GM19438 (cell line): ENCODE results near the gene CWC15.
"Not testable (repeated sequence)": the region's sequence is repeated elsewhere in the genome, so short reads cannot be mapped to it uniquely, and the experiment has no call there.

ENCODE experiments used
- ATAC-seq: cut with Tn5 transposase; IDR thresholded peaks from one replicate; pipeline ENCODE4 v1.9.1; 2021; ENCODE audit warnings: low read depth; ENCODE audit not compliant: unreplicated experiment

Gene CWC15

DNA sequence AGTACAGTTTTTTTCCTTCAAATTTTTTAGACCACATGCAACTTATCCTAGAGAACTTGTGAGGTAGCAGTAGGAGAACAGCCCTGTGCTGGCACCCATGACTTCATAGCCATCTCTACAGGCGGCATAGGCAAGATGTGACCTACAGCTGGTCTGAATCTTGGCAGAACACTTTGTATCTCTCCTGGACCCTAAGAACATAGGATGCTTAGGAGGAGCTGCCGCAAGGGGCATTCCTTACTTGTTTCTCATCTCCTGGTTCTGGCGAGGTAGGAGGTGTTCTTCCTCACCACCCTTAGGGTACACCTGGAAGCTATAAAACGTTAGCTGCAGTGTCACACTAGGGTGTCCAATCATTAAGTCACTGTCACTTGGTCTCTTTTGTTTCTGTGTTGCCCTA, 16.4 kb downstream of the CWC15 start:
- ATAC-seq: no peak

DNA sequence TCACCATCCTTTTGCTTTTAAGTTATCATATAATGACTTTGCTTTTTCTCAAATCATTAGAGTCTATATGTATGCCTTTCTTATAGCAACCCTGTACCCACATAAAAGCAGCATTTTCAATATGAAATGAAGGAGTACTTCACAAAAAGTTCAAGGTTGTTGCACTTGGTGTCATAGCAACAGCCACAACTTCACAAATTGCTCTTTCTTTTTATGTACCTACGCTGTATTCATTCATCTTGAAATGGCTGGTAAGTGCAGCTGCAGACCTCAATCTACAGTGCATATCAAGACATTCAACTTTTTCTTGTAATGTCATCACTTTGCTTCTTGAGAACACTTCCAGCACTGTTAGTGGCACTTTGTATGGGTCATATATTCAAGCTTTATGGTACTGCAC, 18.6 kb downstream of the CWC15 start:
- ATAC-seq: no peak

DNA sequence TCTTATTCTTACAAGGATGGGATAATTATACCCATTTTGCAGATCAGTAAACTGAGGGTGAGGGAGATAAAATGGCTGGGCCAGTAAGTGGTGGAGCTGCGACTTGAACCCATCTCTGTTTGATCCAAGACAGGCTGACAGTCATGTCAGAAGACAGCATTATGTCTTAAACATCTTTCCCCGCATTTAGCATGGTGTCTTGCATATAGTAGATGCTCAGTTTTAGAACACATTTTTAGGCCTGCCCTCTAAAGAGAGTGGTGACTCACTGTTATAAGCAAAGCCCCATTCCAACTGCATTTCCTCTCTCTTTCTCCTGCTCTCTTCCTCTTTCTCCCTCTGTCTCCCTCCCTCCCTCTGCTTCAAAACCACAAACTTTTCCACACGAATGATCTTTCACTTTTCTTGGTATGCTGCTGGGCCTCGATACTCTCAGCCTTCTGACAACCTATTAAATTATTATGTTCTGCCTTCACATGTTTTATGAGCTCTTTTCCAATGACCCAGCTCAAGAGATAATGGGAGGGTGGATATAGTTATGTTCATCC, 25.2 kb downstream of the CWC15 start:
- ATAC-seq: no peak

DNA sequence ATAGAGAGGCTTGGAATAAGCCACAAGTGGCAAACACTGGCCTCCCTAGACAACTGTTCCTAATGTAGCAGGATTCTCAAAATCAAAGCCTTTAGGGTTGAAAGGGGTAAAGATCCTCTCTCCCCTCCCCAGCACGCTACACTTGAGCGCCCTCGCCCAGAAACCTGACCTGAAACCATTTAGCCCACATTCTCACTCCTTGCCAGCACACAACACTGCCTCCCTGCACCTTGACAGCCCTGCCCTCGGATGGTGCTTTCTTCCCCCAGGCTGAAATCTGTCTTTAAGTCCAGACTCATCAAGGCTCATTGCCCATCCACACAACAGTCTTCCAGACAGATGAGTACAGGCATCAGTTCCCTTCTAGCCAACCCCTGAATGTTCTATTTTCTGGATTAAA, 26.5 kb downstream of the CWC15 start:
- no peak for ATAC-seq

DNA sequence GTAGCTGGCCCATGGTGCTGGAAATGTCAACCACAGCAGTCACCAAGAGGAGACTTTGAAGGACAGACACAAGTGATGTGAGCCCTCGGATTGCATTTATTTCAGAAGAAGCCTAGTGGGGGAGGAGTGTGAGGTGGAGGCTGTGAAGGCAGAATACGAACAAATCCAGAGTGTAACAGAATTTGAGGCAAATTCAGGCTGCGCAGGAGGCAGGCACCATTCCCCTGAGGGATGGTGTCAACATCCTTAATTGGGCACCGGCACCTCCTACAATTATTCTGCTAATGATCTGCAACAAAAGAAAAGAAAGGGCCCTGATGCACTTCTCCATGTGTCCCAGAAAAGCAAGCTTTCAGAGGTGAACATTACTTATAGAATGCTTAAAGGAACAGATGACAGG, 32.2 kb downstream of the CWC15 start:
- no peak for ATAC-seq

DNA sequence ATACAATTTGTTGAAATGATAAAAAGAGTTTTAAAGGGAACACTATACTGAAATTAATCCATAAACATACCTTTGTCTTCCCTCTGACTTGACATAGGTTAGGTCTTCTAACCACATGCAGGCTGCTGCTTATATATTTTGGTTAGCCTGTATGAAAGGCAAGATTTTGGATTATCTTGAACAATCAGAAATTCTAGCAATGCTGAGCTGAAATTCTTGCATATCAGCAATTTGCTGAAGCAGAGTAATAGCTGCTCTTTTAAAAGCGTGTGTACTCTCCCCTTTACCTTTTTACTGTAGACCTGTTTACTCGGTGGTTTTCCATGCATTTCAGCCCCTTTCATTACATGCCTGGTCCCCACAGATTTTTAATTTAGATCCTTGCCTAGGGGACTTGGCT, 34.0 kb downstream of the CWC15 start:
- no peak for ATAC-seq

DNA sequence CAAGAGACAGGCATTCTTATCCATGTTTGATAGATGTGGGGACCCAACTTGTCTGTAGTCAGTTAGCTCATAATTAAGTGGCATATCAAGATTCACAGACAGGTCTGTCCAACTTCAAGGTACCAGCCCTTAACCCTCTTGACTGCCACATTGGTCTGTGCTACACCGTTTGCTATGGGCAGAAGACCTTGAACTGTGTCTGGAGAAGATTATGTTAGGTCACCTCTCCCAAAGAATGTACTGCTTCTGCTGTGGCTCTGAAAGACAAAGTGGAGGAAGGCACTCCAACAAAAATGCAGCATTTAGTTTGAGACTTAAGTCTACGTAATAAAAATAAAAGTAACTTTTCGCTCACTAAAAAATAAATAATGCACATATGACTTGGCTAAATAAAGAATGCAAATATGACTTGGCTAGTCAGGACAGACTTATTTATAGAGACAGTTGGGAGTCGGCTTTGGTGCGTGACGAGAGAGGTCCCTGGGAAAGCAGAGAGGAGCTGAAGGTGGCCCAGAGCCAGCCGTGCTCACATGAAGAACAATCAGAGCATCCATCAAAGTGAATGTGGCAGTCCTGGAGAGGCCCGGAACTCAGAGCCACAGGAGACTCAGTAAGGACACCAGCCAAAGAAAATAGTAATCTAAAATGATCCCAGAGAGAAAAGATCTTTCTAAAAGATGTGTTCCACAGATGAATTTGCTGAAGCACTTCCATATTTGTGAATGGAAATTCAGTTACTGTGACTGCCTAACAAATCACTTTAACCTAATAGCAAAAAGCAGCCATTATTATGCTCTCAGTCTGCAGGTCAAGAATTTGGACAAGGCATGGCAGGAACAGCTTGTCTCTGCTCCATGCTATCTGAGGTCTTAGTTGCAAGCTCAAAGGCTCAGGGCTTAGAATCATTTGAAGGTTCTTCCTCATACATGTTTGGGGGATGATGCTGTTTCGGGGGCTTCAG, 35.0 kb downstream of the CWC15 start:
- no peak for ATAC-seq

DNA sequence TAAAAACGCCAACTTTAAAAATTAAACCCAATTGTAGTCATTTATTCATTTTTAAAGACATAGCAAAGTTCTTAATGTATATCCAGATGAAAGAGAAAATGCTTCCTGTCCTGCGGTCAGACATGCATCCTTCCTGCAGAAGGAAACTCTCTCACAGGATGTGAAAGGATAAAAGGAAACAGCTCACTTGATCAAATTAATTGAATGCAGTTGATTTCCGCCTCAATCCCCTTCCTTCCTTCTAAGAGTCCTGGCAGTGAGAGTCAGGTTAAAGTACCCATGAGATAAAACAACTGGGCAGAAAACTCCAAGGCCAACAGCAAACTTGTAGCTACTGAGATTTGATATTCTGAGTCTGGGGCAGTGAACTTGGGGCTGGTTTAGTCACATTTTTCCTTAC, 38.5 kb downstream of the CWC15 start:
- ATAC-seq: no peak

DNA sequence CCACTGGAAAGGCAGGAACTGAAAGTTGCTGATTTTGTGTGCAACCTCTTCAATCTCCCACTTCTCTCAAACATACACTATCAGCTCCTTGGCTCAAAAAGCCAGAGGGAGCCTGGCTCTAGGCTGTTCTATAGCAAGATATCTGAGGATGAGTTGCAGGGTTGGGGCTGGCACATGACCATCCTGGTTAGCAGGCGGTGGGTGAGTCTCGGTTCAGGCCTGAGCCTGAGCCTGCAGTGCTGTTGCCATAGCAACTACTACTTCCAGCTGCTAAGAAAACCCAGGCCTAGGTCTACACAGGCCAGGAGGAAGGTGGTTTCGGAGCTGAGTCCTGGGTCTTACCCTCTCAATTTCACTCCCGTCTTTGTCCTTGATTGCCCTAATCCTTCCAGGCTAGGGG, 39.0 kb downstream of the CWC15 start:
- ATAC-seq: no peak

DNA sequence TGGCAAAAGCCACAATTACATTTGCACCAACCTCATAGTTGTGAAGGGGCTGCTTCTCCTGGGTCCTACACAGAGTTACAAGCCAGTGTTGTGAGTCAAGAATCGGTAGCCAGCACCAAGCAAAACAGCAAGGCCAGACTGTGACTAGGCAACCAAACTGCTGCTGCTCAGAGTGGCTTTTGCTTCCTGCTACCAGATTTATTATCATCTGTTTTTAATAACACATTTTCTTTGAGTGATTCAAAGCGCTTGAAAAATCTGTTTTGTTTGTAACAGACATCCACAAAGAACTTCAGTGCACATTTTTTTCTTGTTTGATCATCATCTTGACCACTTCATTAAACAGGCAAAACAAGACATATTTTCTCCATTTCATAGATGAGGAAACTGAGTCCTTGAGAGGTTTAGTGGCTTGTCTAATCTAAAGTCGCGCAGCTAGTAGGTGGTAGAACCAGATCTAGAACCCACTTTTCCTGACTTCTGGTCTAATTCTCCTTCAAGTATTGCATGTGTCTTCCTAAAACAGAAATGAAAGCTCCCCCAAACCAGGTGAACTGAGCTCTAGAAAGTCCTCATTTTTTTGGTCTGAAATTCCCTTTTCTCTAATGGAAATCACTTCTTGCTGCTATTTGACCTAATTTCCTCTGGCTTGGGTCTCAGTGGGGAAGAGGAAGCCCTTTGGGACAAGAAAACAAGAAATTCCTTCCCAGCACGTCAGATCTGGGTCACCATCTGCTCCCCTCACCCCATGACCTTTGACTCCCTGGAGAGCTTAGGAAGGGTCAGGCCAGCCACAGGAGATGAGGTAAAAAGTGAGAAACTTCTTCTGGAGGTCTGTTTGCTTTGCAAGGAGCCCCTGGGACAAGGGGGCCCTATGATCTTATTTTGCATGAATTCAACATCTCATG, 39.9 kb downstream of the CWC15 start:
- no peak for ATAC-seq

DNA sequence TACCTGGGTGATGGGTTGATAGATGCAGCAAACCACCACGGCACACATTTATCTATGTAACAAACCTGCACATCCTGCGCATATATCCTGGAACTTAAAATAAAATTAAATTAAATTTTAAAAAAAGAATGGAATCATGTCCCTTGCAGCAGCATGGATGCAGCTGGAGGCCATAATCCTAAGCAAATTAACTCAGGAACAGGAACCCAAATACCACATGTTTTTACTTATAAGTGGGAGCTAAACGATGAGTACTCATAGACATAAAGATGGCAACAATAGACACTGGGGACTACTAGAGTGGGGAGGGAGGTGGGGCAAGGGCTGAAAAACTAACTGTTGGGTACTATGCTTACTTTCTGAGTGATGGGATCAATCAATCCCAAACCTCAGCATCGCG, 40.9 kb downstream of the CWC15 start:
- ATAC-seq: no peak

DNA sequence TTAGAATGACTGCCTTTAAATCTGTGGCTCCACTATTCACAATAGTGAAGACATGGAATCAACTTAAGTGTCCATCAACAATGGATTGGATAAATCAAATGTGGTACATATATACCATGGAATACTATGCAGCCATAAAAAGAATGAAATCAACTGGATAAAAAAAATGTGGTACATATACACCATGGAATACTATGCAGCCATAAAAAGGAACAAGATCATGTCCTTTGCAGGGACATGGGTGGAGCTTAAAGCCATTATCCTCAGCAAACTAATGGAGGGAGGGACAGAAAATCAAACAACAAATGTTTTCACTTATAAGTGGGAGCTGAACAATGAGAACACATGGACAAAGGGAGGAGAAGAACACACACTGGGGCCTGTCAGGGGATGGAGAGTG, 41.3 kb downstream of the CWC15 start:
- not testable (repeated sequence) for ATAC-seq

DNA sequence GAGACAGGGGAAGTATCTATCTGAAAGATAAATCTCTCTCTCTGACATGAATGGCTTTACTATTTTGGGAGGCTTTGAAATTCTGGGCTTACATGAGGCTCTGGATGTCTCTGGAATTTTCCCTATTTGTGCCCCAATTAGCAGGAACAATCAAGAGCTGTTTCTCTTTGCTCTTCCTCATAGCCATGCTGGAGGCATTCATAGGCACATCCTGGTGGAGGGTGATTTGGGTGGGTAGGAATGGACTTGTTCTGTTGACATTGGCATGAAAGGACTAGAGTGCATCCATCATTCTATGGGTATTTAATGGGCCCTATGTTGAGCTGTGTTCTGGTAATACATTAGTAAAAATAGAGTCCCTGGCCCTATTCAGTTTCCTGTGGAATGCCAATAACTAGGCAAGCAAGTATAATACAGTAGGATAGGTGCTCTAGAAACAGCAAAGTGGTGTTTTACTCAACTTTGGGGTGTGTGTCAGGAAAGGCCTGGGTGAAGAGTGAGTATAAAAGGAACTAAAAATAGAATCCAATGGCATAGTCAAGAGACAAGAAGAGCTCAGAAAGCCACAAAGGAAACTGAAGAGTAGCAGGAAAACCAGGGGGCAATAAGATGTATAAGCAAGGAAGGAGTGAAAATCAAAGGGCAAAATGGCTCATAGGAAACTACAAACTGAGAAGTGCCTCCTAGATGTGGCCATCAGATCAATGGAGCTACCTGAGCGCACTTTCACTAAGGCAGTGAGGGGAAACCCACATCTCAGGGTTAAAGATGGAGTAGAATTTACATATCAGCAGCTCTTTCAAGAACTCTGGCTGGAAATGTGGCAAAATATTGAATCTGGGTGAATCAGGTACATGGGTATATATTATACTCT, 45.0 kb downstream of the CWC15 start:
- no peak for ATAC-seq

DNA sequence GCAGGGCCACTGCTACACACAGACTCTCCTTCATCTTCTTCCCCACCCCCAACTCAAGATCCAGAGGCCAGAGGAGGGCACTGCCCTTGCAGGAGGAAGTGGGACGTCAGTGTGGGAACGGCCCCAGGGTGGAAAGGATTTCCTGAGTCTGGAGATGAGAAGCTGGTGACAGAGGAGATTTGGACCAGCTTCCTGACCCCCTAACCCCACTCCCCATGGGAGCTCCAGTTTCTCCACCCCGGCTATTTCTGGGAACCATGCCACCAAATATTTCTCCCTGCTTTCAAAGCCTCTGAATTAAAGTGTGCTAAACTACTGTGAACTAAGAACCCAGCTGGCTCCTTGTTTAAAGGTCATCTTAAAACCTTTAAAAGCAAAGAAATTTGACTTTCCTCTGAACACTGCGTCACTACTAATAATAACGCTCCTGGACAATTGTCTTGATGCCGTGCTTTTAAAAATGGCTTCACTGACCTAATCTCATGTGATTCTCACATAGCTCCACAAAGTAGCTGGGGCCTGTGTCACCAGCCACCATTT, 46.6 kb downstream of the CWC15 start:
- ATAC-seq: no peak

DNA sequence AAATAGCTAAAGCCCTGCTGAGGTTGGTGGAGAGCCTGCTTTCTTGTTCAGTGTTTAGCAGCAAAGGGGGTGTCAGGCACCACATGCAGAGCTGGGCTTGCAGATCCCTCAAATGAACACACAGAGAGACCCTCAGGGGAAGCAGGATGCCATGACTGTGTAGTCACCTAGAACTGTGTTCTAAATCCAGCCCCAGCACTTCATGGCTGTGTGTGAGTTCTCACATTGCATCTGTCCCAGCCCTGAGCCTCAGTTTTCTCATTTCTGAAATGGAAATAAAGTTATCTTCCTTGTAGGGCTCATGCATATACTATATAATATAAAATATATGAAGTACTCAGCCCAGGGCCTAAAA, 47.1 kb downstream of the CWC15 start:
- ATAC-seq: no peak

DNA sequence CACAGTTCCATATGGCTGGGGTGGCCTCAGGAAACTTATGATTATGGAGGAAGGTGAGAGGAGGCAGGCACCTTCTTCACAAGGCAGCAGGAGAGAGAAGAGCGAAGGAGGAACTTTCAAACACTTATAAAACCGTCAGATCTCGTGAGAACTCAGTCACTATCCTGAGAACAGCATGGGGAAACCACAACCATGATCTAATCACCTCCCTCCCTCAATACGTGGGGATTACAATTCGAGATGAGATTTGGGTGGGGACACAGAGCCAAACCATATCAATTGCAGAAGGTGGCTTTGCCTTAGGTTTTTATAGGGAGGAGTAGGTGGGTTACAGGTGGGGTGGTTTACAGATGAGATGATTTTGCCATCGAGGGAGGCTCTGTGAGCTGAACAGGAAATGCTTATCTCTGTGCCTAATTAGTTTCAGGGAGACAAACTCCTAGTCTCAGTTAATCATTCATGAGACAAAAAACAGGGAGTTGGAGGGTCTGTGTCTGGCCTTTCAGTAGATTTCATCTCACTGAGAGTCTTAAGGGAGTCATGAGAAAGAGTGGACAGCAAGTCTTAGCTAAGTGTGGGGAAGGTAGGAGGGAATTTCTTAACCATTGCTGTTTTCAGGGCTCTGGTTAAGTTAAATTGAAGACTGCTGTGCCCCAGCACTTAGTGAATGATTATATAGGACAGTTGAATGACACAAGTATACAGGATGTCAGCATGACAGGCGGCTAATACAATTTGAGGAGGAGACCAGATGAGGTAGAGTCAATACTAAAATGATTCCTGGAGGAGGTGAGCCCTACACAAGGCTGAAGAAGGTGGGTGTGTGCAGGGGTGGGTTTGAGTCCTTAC, 47.7 kb downstream of the CWC15 start:
- ATAC-seq: peak; percentile 80

DNA sequence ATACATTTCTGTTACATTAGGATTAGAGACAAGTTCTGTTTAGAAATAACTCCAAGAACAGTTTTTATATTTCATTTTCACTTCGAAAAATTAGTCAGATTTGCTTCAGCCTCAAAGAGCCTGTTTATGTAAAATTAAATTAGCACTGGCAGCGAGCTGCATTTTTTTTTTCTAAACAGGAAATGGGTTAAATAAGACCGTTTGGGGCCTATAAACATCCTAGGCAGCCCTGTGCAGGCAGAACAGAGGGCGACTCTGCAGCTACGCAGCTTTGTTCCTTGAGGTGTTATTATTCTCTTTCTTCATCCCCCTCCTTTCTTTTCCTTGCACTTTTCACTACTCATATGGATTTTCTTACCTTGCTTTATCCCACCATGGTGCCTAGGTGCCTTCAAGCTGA, 48.7 kb downstream of the CWC15 start:
- ATAC-seq: no peak

DNA sequence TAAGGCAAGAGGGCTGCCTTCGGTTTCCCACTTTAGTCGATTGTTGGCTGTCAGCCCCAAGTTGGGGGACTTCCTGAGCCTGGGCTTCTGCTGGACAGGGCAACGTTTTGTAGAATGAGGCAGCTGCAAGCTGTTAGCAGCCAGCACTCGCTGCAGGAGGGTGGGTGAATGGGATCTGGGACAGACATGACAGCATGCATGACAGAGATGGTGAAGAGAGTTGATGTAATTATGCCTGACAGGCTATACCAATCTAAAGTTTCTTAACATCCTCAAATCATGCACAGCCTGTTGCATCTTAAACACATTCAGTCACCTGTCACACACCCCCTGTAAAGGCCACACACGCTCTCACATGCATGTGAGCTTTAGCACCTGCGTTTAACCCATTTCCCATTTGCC, 49.2 kb downstream of the CWC15 start:
- no peak for ATAC-seq

DNA sequence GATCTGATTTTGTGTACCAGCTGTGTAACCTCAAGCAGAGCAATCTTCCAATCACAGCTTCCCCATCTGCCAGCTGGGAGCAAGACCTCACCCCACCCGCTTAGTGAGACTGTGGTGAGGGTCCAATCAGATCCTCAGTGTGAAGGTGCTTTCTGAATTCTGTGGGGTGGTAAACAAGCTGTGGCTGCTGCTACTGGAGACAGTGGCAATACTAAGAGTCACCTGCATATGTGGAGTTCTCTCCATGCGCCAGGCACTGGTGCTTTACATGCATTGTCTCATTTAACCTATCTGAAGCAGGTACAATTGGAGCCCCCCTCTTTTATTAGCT, 50.4 kb downstream of the CWC15 start:
- ATAC-seq: no peak
